SK-N-SH (cell line): Measurements from ENCODE around the gene BAD.

Experiments used
- CHD2 ChIP-seq: fragments of 150-350 bp; IDR thresholded peaks from 2 replicates; pipeline ENCODE4 v1.6.1; 2018; ENCODE audit warnings: low read length; ENCODE audit not compliant: partially characterized antibody
- EZH2phosphoT487 ChIP-seq: fragments of 200-600 bp; sonication (generic); IDR thresholded peaks from 2 replicates; pipeline ENCODE4 v1.6.1; 2017; ENCODE audit warnings: low read depth, mixed run types, mild to moderate bottlenecking, antibody characterized with exemption, moderate library complexity, borderline replicate concordance
- MEF2A ChIP-seq: IDR thresholded peaks from 2 replicates; pipeline ENCODE4 v1.4.0; 2012; ENCODE audit warnings: low read depth, borderline replicate concordance
- POLR2AphosphoS5 ChIP-seq: IDR thresholded peaks from 2 replicates; pipeline ENCODE4 v1.6.1; 2012; ENCODE audit warnings: low read depth, low read length
- SIN3A ChIP-seq: IDR thresholded peaks from 2 replicates; pipeline ENCODE4 v1.6.1; 2012; ENCODE audit warnings: low read depth, mild to moderate bottlenecking, low read length, moderate library complexity, borderline replicate concordance
- TAF1 ChIP-seq: IDR thresholded peaks from 2 replicates; pipeline ENCODE4 v1.6.1; 2012; ENCODE audit warnings: low read depth, mild to moderate bottlenecking, low read length, moderate library complexity, borderline replicate concordance
- TF ChIP-seq, protein P1 (sequence below): IDR thresholded peaks from 2 replicates; pipeline ENCODE4 v1.6.1; 2012; ENCODE audit warnings: mild to moderate bottlenecking, low read depth, low read length, moderate library complexity
- TF ChIP-seq, protein P2 (sequence below): fragments of 200-600 bp; sonication (generic); IDR thresholded peaks from 2 replicates; pipeline ENCODE4 v1.6.1; 2017; ENCODE audit warnings: antibody characterized with exemption, mild to moderate bottlenecking, moderate library complexity
- TF ChIP-seq, protein P3 (sequence below): IDR thresholded peaks from 2 replicates; pipeline ENCODE4 v1.4.0; 2012; ENCODE audit warnings: low read depth, borderline replicate concordance

DNA sequence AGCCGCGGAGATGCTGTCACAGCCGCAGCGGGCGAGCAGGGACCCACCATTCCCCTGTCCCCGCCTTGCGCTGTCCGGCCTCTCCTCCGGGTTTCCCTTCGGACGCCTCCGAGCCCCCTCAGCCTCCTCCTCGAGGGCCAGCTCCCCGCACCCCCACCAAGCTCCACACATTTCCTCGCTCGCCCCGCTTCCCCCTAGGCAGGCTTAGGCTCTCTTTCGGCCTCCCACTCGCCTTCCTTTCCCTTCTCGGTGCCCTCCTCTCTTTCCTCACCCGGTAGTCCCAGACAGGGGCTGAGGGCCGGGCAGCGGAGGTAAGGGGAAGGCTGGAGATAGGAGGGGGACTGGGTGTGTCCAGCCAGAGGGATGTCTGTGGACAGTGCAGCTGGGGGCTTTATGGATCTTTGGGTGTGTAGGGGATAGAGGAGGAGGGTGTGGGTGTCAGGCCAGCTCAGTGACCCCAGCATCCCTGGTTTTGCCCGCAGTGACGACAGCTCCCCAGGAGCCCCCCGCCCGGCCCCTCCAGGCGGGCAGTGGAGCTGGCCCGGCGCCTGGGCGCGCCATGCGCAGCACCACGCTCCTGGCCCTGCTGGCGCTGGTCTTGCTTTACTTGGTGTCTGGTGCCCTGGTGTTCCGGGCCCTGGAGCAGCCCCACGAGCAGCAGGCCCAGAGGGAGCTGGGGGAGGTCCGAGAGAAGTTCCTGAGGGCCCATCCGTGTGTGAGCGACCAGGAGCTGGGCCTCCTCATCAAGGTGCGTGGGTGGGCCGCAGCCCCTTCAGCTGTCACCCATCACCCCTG, 8.2 kb upstream of the BAD start:
- TF ChIP-seq, protein P1, sequence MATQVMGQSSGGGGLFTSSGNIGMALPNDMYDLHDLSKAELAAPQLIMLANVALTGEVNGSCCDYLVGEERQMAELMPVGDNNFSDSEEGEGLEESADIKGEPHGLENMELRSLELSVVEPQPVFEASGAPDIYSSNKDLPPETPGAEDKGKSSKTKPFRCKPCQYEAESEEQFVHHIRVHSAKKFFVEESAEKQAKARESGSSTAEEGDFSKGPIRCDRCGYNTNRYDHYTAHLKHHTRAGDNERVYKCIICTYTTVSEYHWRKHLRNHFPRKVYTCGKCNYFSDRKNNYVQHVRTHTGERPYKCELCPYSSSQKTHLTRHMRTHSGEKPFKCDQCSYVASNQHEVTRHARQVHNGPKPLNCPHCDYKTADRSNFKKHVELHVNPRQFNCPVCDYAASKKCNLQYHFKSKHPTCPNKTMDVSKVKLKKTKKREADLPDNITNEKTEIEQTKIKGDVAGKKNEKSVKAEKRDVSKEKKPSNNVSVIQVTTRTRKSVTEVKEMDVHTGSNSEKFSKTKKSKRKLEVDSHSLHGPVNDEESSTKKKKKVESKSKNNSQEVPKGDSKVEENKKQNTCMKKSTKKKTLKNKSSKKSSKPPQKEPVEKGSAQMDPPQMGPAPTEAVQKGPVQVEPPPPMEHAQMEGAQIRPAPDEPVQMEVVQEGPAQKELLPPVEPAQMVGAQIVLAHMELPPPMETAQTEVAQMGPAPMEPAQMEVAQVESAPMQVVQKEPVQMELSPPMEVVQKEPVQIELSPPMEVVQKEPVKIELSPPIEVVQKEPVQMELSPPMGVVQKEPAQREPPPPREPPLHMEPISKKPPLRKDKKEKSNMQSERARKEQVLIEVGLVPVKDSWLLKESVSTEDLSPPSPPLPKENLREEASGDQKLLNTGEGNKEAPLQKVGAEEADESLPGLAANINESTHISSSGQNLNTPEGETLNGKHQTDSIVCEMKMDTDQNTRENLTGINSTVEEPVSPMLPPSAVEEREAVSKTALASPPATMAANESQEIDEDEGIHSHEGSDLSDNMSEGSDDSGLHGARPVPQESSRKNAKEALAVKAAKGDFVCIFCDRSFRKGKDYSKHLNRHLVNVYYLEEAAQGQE, result no peak
- TF ChIP-seq POLR2AphosphoS5 (no peak), MEF2A (no peak), CHD2 (no peak), TAF1 (no peak), SIN3A (no peak), EZH2phosphoT487 (no peak)
- TF ChIP-seq, protein P2, sequence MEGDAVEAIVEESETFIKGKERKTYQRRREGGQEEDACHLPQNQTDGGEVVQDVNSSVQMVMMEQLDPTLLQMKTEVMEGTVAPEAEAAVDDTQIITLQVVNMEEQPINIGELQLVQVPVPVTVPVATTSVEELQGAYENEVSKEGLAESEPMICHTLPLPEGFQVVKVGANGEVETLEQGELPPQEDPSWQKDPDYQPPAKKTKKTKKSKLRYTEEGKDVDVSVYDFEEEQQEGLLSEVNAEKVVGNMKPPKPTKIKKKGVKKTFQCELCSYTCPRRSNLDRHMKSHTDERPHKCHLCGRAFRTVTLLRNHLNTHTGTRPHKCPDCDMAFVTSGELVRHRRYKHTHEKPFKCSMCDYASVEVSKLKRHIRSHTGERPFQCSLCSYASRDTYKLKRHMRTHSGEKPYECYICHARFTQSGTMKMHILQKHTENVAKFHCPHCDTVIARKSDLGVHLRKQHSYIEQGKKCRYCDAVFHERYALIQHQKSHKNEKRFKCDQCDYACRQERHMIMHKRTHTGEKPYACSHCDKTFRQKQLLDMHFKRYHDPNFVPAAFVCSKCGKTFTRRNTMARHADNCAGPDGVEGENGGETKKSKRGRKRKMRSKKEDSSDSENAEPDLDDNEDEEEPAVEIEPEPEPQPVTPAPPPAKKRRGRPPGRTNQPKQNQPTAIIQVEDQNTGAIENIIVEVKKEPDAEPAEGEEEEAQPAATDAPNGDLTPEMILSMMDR, result no peak
- TF ChIP-seq, protein P3, sequence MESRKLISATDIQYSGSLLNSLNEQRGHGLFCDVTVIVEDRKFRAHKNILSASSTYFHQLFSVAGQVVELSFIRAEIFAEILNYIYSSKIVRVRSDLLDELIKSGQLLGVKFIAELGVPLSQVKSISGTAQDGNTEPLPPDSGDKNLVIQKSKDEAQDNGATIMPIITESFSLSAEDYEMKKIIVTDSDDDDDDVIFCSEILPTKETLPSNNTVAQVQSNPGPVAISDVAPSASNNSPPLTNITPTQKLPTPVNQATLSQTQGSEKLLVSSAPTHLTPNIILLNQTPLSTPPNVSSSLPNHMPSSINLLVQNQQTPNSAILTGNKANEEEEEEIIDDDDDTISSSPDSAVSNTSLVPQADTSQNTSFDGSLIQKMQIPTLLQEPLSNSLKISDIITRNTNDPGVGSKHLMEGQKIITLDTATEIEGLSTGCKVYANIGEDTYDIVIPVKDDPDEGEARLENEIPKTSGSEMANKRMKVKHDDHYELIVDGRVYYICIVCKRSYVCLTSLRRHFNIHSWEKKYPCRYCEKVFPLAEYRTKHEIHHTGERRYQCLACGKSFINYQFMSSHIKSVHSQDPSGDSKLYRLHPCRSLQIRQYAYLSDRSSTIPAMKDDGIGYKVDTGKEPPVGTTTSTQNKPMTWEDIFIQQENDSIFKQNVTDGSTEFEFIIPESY, result no peak
